ENCODE measurements around the gene RBMS3.

The RBMS3 gene

GRCh38 chr3:29331456-29332194 lies 50.8 kb downstream of the RBMS3 start:
- H3K4me1 ChIP-seq (ENCODE audit: control insufficient read depth in 1 of 2, insufficient read depth in 2 of 2, low read length in 2 of 2), result peaks cover 5 to 44% of the 10 kb centered on the region in 2 donors
- H3K4me3 ChIP-seq (ENCODE audit: low read depth in 1 of 2, low read length in 2 of 2), result no peak overlapping the region
- no peaks in the 10 kb centered on the region for H3K27me3 ChIP-seq (ENCODE audit: low read depth, low read length)
- H3K36me3 ChIP-seq (ENCODE audit: control insufficient read depth in 1 of 2, insufficient read depth in 2 of 2, low read length in 2 of 2), result no peaks in the 10 kb centered on the region
- no peaks in the 10 kb centered on the region for H3K9me3 ChIP-seq (ENCODE audit: control insufficient read depth in 1 of 2, low read length in 2 of 2)
- H3K27ac ChIP-seq (ENCODE audit: low read length), result peak overlapping the region; percentile 43

GRCh38 chr3:29332195-29332637 lies 51.3 kb downstream of the RBMS3 start:
- Histone ChIP-seq H3K4me3 (ENCODE audit: low read depth in 1 of 2, low read length in 2 of 2) (no peak overlapping the region), H3K4me1 (ENCODE audit: control insufficient read depth in 1 of 2, insufficient read depth in 2 of 2, low read length in 2 of 2) (peaks cover 5 to 44% of the 10 kb centered on the region in 2 donors), H3K27me3 (ENCODE audit: low read depth, low read length) (no peaks in the 10 kb centered on the region), H3K27ac (ENCODE audit: low read length) (peak overlapping the region; percentile 43), H3K9me3 (ENCODE audit: control insufficient read depth in 1 of 2, low read length in 2 of 2) (no peaks in the 10 kb centered on the region), H3K36me3 (ENCODE audit: control insufficient read depth in 1 of 2, insufficient read depth in 2 of 2, low read length in 2 of 2) (no peaks in the 10 kb centered on the region)

GRCh38 chr3:29333576-29333975 lies 52.7 kb downstream of the RBMS3 start:
- Histone ChIP-seq H3K27me3 (ENCODE audit: low read depth, low read length) (no peaks in the 10 kb centered on the region), H3K4me1 (ENCODE audit: control insufficient read depth in 1 of 2, insufficient read depth in 2 of 2, low read length in 2 of 2) (peaks cover 5 to 44% of the 10 kb centered on the region in 2 donors), H3K36me3 (ENCODE audit: control insufficient read depth in 1 of 2, insufficient read depth in 2 of 2, low read length in 2 of 2) (no peaks in the 10 kb centered on the region), H3K4me3 (ENCODE audit: low read depth in 1 of 2, low read length in 2 of 2) (no peak overlapping the region), H3K27ac (ENCODE audit: low read length) (no peak overlapping the region), H3K9me3 (ENCODE audit: control insufficient read depth in 1 of 2, low read length in 2 of 2) (no peaks in the 10 kb centered on the region)

GRCh38 chr3:29334706-29335105 lies 53.8 kb downstream of the RBMS3 start:
- Histone ChIP-seq H3K36me3 (ENCODE audit: control insufficient read depth in 1 of 2, insufficient read depth in 2 of 2, low read length in 2 of 2) (no peaks in the 10 kb centered on the region), H3K4me1 (ENCODE audit: control insufficient read depth in 1 of 2, insufficient read depth in 2 of 2, low read length in 2 of 2) (peaks cover 8 to 52% of the 10 kb centered on the region in 2 donors), H3K9me3 (ENCODE audit: control insufficient read depth in 1 of 2, low read length in 2 of 2) (no peaks in the 10 kb centered on the region), H3K27ac (ENCODE audit: low read length) (peak overlapping the region; percentile 83), H3K4me3 (ENCODE audit: low read depth in 1 of 2, low read length in 2 of 2) (peak overlapping the region; percentile 43 to 50), H3K27me3 (ENCODE audit: low read depth, low read length) (no peaks in the 10 kb centered on the region)

GRCh38 chr3:29335438-29335837 lies 54.6 kb downstream of the RBMS3 start:
- Histone ChIP-seq H3K9me3 (ENCODE audit: control insufficient read depth in 1 of 2, low read length in 2 of 2) (no peaks in the 10 kb centered on the region), H3K4me3 (ENCODE audit: low read depth in 1 of 2, low read length in 2 of 2) (peak overlapping the region; percentile 43 to 50), H3K27ac (ENCODE audit: low read length) (peak overlapping the region; percentile 83), H3K27me3 (ENCODE audit: low read depth, low read length) (no peaks in the 10 kb centered on the region), H3K4me1 (ENCODE audit: control insufficient read depth in 1 of 2, insufficient read depth in 2 of 2, low read length in 2 of 2) (peaks cover 9 to 54% of the 10 kb centered on the region in 2 donors), H3K36me3 (ENCODE audit: control insufficient read depth in 1 of 2, insufficient read depth in 2 of 2, low read length in 2 of 2) (no peaks in the 10 kb centered on the region)

- Histone ChIP-seq H3K4me3 (ENCODE audit: low read depth in 1 of 2, low read length in 2 of 2) (peak overlapping the region; percentile 43 to 50), H3K4me1 (ENCODE audit: control insufficient read depth in 1 of 2, insufficient read depth in 2 of 2, low read length in 2 of 2) (peaks cover 9 to 49% of the 10 kb centered on the region in 2 donors), H3K27ac (ENCODE audit: low read length) (peak overlapping the region; percentile 83), H3K36me3 (ENCODE audit: control insufficient read depth in 1 of 2, insufficient read depth in 2 of 2, low read length in 2 of 2) (no peaks in the 10 kb centered on the region), H3K9me3 (ENCODE audit: control insufficient read depth in 1 of 2, low read length in 2 of 2) (no peaks in the 10 kb centered on the region), H3K27me3 (ENCODE audit: low read depth, low read length) (no peaks in the 10 kb centered on the region)
These were observed 55.1 kb downstream of the RBMS3 start for GRCh38 chr3:29335943-29336342.

GRCh38 chr3:29337565-29337964 lies 56.7 kb downstream of the RBMS3 start:
- Histone ChIP-seq H3K4me3 (ENCODE audit: low read depth in 1 of 2, low read length in 2 of 2) (no peak overlapping the region), H3K27ac (ENCODE audit: low read length) (no peak overlapping the region), H3K9me3 (ENCODE audit: control insufficient read depth in 1 of 2, low read length in 2 of 2) (no peaks in the 10 kb centered on the region), H3K4me1 (ENCODE audit: control insufficient read depth in 1 of 2, insufficient read depth in 2 of 2, low read length in 2 of 2) (peaks cover 9 to 38% of the 10 kb centered on the region in 2 donors), H3K27me3 (ENCODE audit: low read depth, low read length) (no peaks in the 10 kb centered on the region), H3K36me3 (ENCODE audit: control insufficient read depth in 1 of 2, insufficient read depth in 2 of 2, low read length in 2 of 2) (no peaks in the 10 kb centered on the region)

GRCh38 chr3:29338377-29338776 lies 57.5 kb downstream of the RBMS3 start:
- Histone ChIP-seq H3K9me3 (ENCODE audit: control insufficient read depth in 1 of 2, low read length in 2 of 2) (no peaks in the 10 kb centered on the region), H3K27me3 (ENCODE audit: low read depth, low read length) (no peaks in the 10 kb centered on the region), H3K4me1 (ENCODE audit: control insufficient read depth in 1 of 2, insufficient read depth in 2 of 2, low read length in 2 of 2) (peaks cover 9 to 34% of the 10 kb centered on the region in 2 donors), H3K27ac (ENCODE audit: low read length) (no peak overlapping the region), H3K36me3 (ENCODE audit: control insufficient read depth in 1 of 2, insufficient read depth in 2 of 2, low read length in 2 of 2) (no peaks in the 10 kb centered on the region), H3K4me3 (ENCODE audit: low read depth in 1 of 2, low read length in 2 of 2) (no peak overlapping the region)

GRCh38 chr3:29339016-29339833 lies 58.4 kb downstream of the RBMS3 start:
- Histone ChIP-seq H3K27ac (ENCODE audit: low read length) (no peak overlapping the region), H3K4me3 (ENCODE audit: low read depth in 1 of 2, low read length in 2 of 2) (no peak overlapping the region), H3K4me1 (ENCODE audit: control insufficient read depth in 1 of 2, insufficient read depth in 2 of 2, low read length in 2 of 2) (peaks cover 9 to 29% of the 10 kb centered on the region in 2 donors), H3K9me3 (ENCODE audit: control insufficient read depth in 1 of 2, low read length in 2 of 2) (no peaks in the 10 kb centered on the region), H3K36me3 (ENCODE audit: control insufficient read depth in 1 of 2, insufficient read depth in 2 of 2, low read length in 2 of 2) (no peaks in the 10 kb centered on the region), H3K27me3 (ENCODE audit: low read depth, low read length) (no peaks in the 10 kb centered on the region)

- Histone ChIP-seq H3K36me3 (ENCODE audit: control insufficient read depth in 1 of 2, insufficient read depth in 2 of 2, low read length in 2 of 2) (no peaks in the 10 kb centered on the region), H3K27ac (ENCODE audit: low read length) (no peak overlapping the region), H3K4me3 (ENCODE audit: low read depth in 1 of 2, low read length in 2 of 2) (no peak overlapping the region), H3K27me3 (ENCODE audit: low read depth, low read length) (no peaks in the 10 kb centered on the region), H3K4me1 (ENCODE audit: control insufficient read depth in 1 of 2, insufficient read depth in 2 of 2, low read length in 2 of 2) (peaks cover 4 to 11% of the 10 kb centered on the region in 2 donors), H3K9me3 (ENCODE audit: control insufficient read depth in 1 of 2, low read length in 2 of 2) (no peaks in the 10 kb centered on the region)
These were observed 63.3 kb downstream of the RBMS3 start for GRCh38 chr3:29344154-29344553.

GRCh38 chr3:29344935-29345334 lies 64.1 kb downstream of the RBMS3 start:
- H3K4me3 ChIP-seq (ENCODE audit: low read depth in 1 of 2, low read length in 2 of 2), result no peak overlapping the region
- H3K27ac ChIP-seq (ENCODE audit: low read length), result no peak overlapping the region
- no peaks in the 10 kb centered on the region for H3K9me3 ChIP-seq (ENCODE audit: control insufficient read depth in 1 of 2, low read length in 2 of 2)
- H3K36me3 ChIP-seq (ENCODE audit: control insufficient read depth in 1 of 2, insufficient read depth in 2 of 2, low read length in 2 of 2), result no peaks in the 10 kb centered on the region
- peaks cover 0 to 6% of the 10 kb centered on the region in 2 donors for H3K4me1 ChIP-seq (ENCODE audit: control insufficient read depth in 1 of 2, insufficient read depth in 2 of 2, low read length in 2 of 2)
- no peaks in the 10 kb centered on the region for H3K27me3 ChIP-seq (ENCODE audit: low read depth, low read length)
